H1 (cell line): Measurements from ENCODE around the gene TSPAN5. TPM values are rescaled to one million over a fixed set of nuclear protein-coding genes. Genes with fewer than 3 reads are reported as not detected.

Source experiments
- CTCF ChIA-PET: fragments of 300-600 bp; sonication (Branson Sonifier 250); formaldehyde crosslinking; loops from one replicate; lab custom pipeline; 2021; ENCODE audit not compliant: partially characterized antibody; lab: Charles Lee
- POLR2A ChIA-PET: fragments of 300-600 bp; sonication (Branson Sonifier 250); formaldehyde crosslinking; loops from one replicate; lab custom pipeline; 2021; ENCODE audit warnings: inconsistent platforms; ENCODE audit not compliant: partially characterized antibody; lab: Charles Lee
- DNase-seq, 2 experiments: peaks; one replicate each; pipeline versions ENCODE4 v3.0.0 to v3.0.0-alpha.2; 2010 to 2022; ENCODE audit warnings: low spot score in 2 of 2, low read depth in 1 of 2, mixed read lengths in 1 of 2
- FAIRE-seq: peaks from 2 replicates; lab custom pipeline; 2011; peaks lifted over from hg19 to GRCh38; lab: Jason Lieb, UNC
- H2AFZ ChIP-seq: 2 replicates; pipeline ENCODE4 v1.8.1; 2012; ENCODE audit warnings: low read length, inconsistent platforms
- H2AK5ac ChIP-seq: 2 replicates; pipeline ENCODE4 v1.6.1; 2013; ENCODE audit warnings: low read depth, low read length
- H2BK120ac ChIP-seq: replicated peaks from 2 replicates; pipeline ENCODE3; 2013; ENCODE audit warnings: low read depth, low read length, inconsistent platforms
- H2BK12ac ChIP-seq: 2 replicates; pipeline ENCODE4 v1.6.1; 2013; ENCODE audit warnings: low read depth, low read length
- H2BK15ac ChIP-seq: 2 replicates; pipeline ENCODE4 v1.6.1; 2013; ENCODE audit warnings: low read length
- H2BK20ac ChIP-seq: 2 replicates; pipeline ENCODE4 v1.6.1; 2013; ENCODE audit warnings: low read length
- H2BK5ac ChIP-seq: 2 replicates; pipeline ENCODE4 v1.6.1; 2013; ENCODE audit warnings: low read depth, low read length
- H3K14ac ChIP-seq: 2 replicates; pipeline ENCODE4 v1.6.1; 2013; ENCODE audit warnings: inconsistent platforms; ENCODE audit not compliant: insufficient read length
- H3K18ac ChIP-seq: 2 replicates; pipeline ENCODE4 v1.6.1; 2013; ENCODE audit warnings: low read length; ENCODE audit errors: extremely low read depth
- H3K23ac ChIP-seq: 2 replicates; pipeline ENCODE4 v1.6.1; 2013; ENCODE audit warnings: inconsistent platforms; ENCODE audit not compliant: insufficient read length
- H3K23me2 ChIP-seq: 2 replicates; pipeline ENCODE4 v1.6.1; 2013; ENCODE audit warnings: low read depth, low read length
- H3K27ac ChIP-seq: 2 replicates; pipeline ENCODE4 v1.6.1; 2011; ENCODE audit warnings: low read depth, low read length, inconsistent platforms
- H3K27me3 ChIP-seq, 4 experiments: replicated peaks in 1 of 4; 1 replicate in 1 of 4; 2 replicates in 3 of 4; pipeline versions ENCODE4 v1.6.1 to v1.8.1; 2011 to 2013; ENCODE audit warnings: low read length in 3 of 4, mild to moderate bottlenecking in 3 of 4, inconsistent platforms in 2 of 4, mixed read lengths in 2 of 4, moderate library complexity in 1 of 4; ENCODE audit not compliant: control insufficient read depth in 3 of 4, insufficient read depth in 3 of 4; ENCODE audit errors: extremely low read depth in 1 of 4
- H3K36me3 ChIP-seq, 4 experiments: 2 replicates each; pipeline versions ENCODE4 v1.6.1 to v1.8.1; 2011 to 2013; ENCODE audit warnings: mild to moderate bottlenecking in 4 of 4, low read length in 3 of 4, moderate library complexity in 2 of 4, control low read depth in 1 of 4, inconsistent platforms in 1 of 4; ENCODE audit not compliant: insufficient read depth in 4 of 4, control insufficient read depth in 2 of 4
- H3K4ac ChIP-seq: replicated peaks from 2 replicates; pipeline ENCODE3; 2013; ENCODE audit warnings: low read length, low read depth, mixed read lengths, inconsistent platforms; ENCODE audit not compliant: insufficient read length
- H3K4me1 ChIP-seq, 4 experiments: replicated peaks in 1 of 4; 1 replicate in 1 of 4; 2 replicates in 3 of 4; pipeline versions ENCODE4 v1.6.1 to v1.8.1; 2011 to 2013; ENCODE audit warnings: low read length in 3 of 4, inconsistent platforms in 2 of 4, mixed read lengths in 1 of 4; ENCODE audit not compliant: insufficient read depth in 4 of 4, control insufficient read depth in 3 of 4
- H3K4me2 ChIP-seq, 2 experiments: 2 replicates each; pipeline versions ENCODE4 v1.6.1 to v1.8.1; 2011 to 2013; ENCODE audit warnings: low read depth in 2 of 2, low read length in 2 of 2, control low read depth in 1 of 2, inconsistent platforms in 1 of 2, mild to moderate bottlenecking in 1 of 2; ENCODE audit not compliant: insufficient read depth in 1 of 2
- H3K4me3 ChIP-seq, 4 experiments: fragments of 200-600, 300-600 bp in 1 of 4; sonication (generic), shearing (Covaris generic), sonication (Bioruptor Twin) in 1 of 4; 2 replicates each; pipeline versions ENCODE4 v1.5.1 to v1.8.1; 2011 to 2016; ENCODE audit warnings: low read length in 4 of 4, low read depth in 3 of 4, control low read depth in 2 of 4, inconsistent platforms in 2 of 4, mild to moderate bottlenecking in 2 of 4, mixed read lengths in 1 of 4, moderate library complexity in 1 of 4; ENCODE audit not compliant: insufficient read depth in 2 of 4; ENCODE audit errors: extremely low read depth in 1 of 4
- H3K56ac ChIP-seq: replicated peaks from 2 replicates; pipeline ENCODE3; 2013; ENCODE audit warnings: low read depth, mild to moderate bottlenecking, mixed read lengths, low read length, inconsistent platforms; ENCODE audit not compliant: insufficient read length
- H3K79me1 ChIP-seq: 2 replicates; pipeline ENCODE4 v1.6.1; 2013; ENCODE audit warnings: low read depth, low read length, control low read depth
- H3K79me2 ChIP-seq, 2 experiments: 2 replicates each; pipeline versions ENCODE4 v1.6.1 to v1.8.1; 2012 to 2013; ENCODE audit warnings: low read length in 2 of 2, mild to moderate bottlenecking in 2 of 2, inconsistent platforms in 1 of 2; ENCODE audit not compliant: insufficient read depth in 2 of 2, control insufficient read depth in 1 of 2
- H3K9ac ChIP-seq, 4 experiments: replicated peaks in 1 of 4; 1 replicate in 1 of 4; 2 replicates in 3 of 4; pipeline versions ENCODE4 v1.6.1 to v1.8.1; 2011 to 2013; ENCODE audit warnings: low read depth in 3 of 4, low read length in 3 of 4, control low read depth in 2 of 4, mild to moderate bottlenecking in 2 of 4, moderate library complexity in 2 of 4, inconsistent platforms in 1 of 4; ENCODE audit errors: extremely low read depth in 1 of 4
- H3K9me3 ChIP-seq, 2 experiments: 2 replicates each; pipeline versions ENCODE4 v1.6.1 to v1.8.1; 2012 to 2013; ENCODE audit warnings: mild to moderate bottlenecking in 2 of 2, moderate library complexity in 2 of 2, control low read depth in 1 of 2, inconsistent platforms in 1 of 2, low read depth in 1 of 2, low read length in 1 of 2, mixed read lengths in 1 of 2; ENCODE audit not compliant: insufficient read depth in 2 of 2
- H4K20me1 ChIP-seq, 2 experiments: replicated peaks in 1 of 2; 2 replicates each; pipeline versions ENCODE3 to v1.8.1; 2011 to 2013; ENCODE audit warnings: inconsistent platforms in 2 of 2, low read length in 2 of 2, mild to moderate bottlenecking in 1 of 2; ENCODE audit not compliant: insufficient read depth in 2 of 2, control insufficient read depth in 1 of 2
- H4K5ac ChIP-seq: 2 replicates; pipeline ENCODE4 v1.6.1; 2013; ENCODE audit warnings: low read length, low read depth, mixed read lengths, inconsistent platforms; ENCODE audit not compliant: insufficient read length
- H4K8ac ChIP-seq: 2 replicates; pipeline ENCODE4 v1.8.0; 2013; ENCODE audit warnings: mild to moderate bottlenecking, moderate library complexity, low read length, inconsistent platforms; ENCODE audit not compliant: insufficient read depth; ENCODE audit errors: extremely low read depth
- H4K91ac ChIP-seq: replicated peaks from 2 replicates; pipeline ENCODE3; 2013; ENCODE audit warnings: low read length, mixed read lengths, inconsistent platforms; ENCODE audit not compliant: insufficient read length
- CBX8 ChIP-seq: fragments of 300-800, 300-1000 bp; sonication (generic); IDR thresholded peaks from 2 replicates; pipeline ENCODE4 v1.7.1; 2016; ENCODE audit warnings: low read depth, low read length, borderline replicate concordance
- CEBPB ChIP-seq: IDR thresholded peaks from 2 replicates; pipeline ENCODE4 v1.6.1; 2012; ENCODE audit warnings: low read depth, low read length
- E2F6 ChIP-seq: IDR thresholded peaks from 2 replicates; pipeline ENCODE4 v1.6.1; 2012; ENCODE audit warnings: inconsistent platforms
- EZH2 ChIP-seq: fragments of 200-600 bp; sonication (generic); IDR thresholded peaks from 2 replicates; pipeline ENCODE4 v1.7.1; 2012; ENCODE audit warnings: low read depth, mild to moderate bottlenecking, moderate library complexity, low read length, inconsistent platforms; ENCODE audit not compliant: severe bottlenecking
- FOSL1 ChIP-seq: IDR thresholded peaks from 2 replicates; pipeline ENCODE4 v1.6.1; 2011; ENCODE audit warnings: mild to moderate bottlenecking, low read depth, low read length, moderate library complexity; ENCODE audit not compliant: insufficient read depth
- KDM4A ChIP-seq: IDR thresholded peaks from one replicate; pipeline ENCODE4 v1.7.1; 2012; ENCODE audit warnings: low read depth, mild to moderate bottlenecking, moderate library complexity, low read length, inconsistent platforms; ENCODE audit not compliant: severe bottlenecking
- MAX ChIP-seq: IDR thresholded peaks from 2 replicates; pipeline ENCODE4 v1.6.1; 2012; ENCODE audit warnings: inconsistent platforms
- NANOG ChIP-seq: IDR thresholded peaks from 2 replicates; pipeline ENCODE4 v1.6.1; 2011; ENCODE audit warnings: low read length, low read depth, mild to moderate bottlenecking, inconsistent platforms; ENCODE audit not compliant: insufficient read depth, poor library complexity, severe bottlenecking
- RFX5 ChIP-seq: IDR thresholded peaks from 2 replicates; pipeline ENCODE4 v1.6.1; 2011; ENCODE audit warnings: low read depth, low read length, improper control_type of control experiment, borderline replicate concordance
- SIX5 ChIP-seq: IDR thresholded peaks from 2 replicates; pipeline ENCODE4 v1.6.1; 2011; ENCODE audit warnings: mild to moderate bottlenecking, low read depth, low read length
- SRF ChIP-seq: IDR thresholded peaks from 2 replicates; pipeline ENCODE4 v1.6.1; 2011; ENCODE audit warnings: mild to moderate bottlenecking, low read depth, low read length, moderate library complexity
- SUZ12 ChIP-seq: fragments of 200-600 bp; sonication (generic); IDR thresholded peaks from 2 replicates; pipeline ENCODE4 v1.6.1; 2012; ENCODE audit warnings: mild to moderate bottlenecking, inconsistent platforms, low read length, moderate library complexity, mixed read lengths
- WGBS, 2 experiments: shearing (Covaris generic) in 1 of 2; methylation state at CpG; one replicate each; pipeline versions ENCODE4 v1.1.6 to v1.1.7; 2013 to 2015; ENCODE audit warnings: low lambda C conversion rate in 2 of 2, mixed read lengths in 2 of 2, inconsistent platforms in 1 of 2, low coverage in 1 of 2, missing lambda C conversion rate in 1 of 2; ENCODE audit not compliant: insufficient replicate concordance in 2 of 2, insufficient coverage in 1 of 2, insufficient read length in 1 of 2; ENCODE audit errors: extremely low coverage in 1 of 2, missing lambda C conversion rate in 1 of 2; 5-methylcytosine and 5-hydroxymethylcytosine counted together
- polyA plus RNA-seq, 7 experiments: library from polyadenylated mRNA; depleted of rRNA in 3 of 7; stranded (reverse) in 5 of 7; unstranded in 2 of 7; fragments of >200 nt in 5 of 7; fragments of 200-250 nt in 2 of 7; gene quantifications; 1 replicate in 5 of 7; 2 replicates in 1 of 7; 4 replicates in 1 of 7; pipeline versions ENCODE4 v1.2.1 to v1.2.3, GENCODE V29; 2011 to 2013; ENCODE audit warnings: missing spikeins in 2 of 7, mixed read lengths in 2 of 7
- total RNA-seq: library from RNA; stranded (reverse); fragmentation: NEBNext Ultra II Directional; extraction: Animal tissue kit (Norgen Biotek cat#: 25700); gene quantifications from 2 replicates; pipeline ENCODE4 v1.2.1, GENCODE V29; 2021

The TSPAN5 gene
- total and polyA plus RNA-seq, 2 of the 8 experiments (the other 6 are each of a cell fraction or from before 2014, with no cell fraction given), result 17.6 to 21.2 TPM

- Histone ChIP-seq H3K4me1 (peaks cover 0 to 2% (median 0%) of the 10 kb centered on the region in 4 experiments; a peak in 1 of 7 replicates), H4K91ac (no peak overlapping the region)
These were observed 11.8 kb upstream of the TSPAN5 start for GRCh38 chr4:98670186-98670585.

More at GRCh38 chr4:98670186-98670585, 11.8 kb upstream of the TSPAN5 start:
- Histone ChIP-seq H2BK5ac (no peak overlapping the region), H2BK15ac (0 out of 2 replicates have a peak overlapping the region, but pooled peaks have one; percentile 63), H3K4me3 (no peak overlapping the region), H3K36me3 (no peaks in the 10 kb centered on the region), H3K9me3 (peaks cover 10 to 12% of the 10 kb centered on the region in 2 experiments), H3K79me2 (no peaks in the 10 kb centered on the region), H3K56ac (no peak overlapping the region), H4K5ac (no peak overlapping the region), H2BK12ac (no peak overlapping the region), H3K79me1 (no peaks in the 10 kb centered on the region), H3K23me2 (no peaks in the 10 kb centered on the region), H3K4me2 (no peak overlapping the region), H2BK120ac (no peak overlapping the region), H3K9ac (no peak overlapping the region), H2BK20ac (no peak overlapping the region), H3K14ac (no peak overlapping the region), H4K20me1 (no peaks in the 10 kb centered on the region), H3K27me3 (no peaks in the 10 kb centered on the region; a peak in 1 of 7 replicates), H3K4ac (no peak overlapping the region), H3K27ac (no peak overlapping the region), H3K18ac (no peak overlapping the region), H3K23ac (no peak overlapping the region), H2AK5ac (no peak overlapping the region), H2AFZ (no peak overlapping the region), H4K8ac (0 out of 2 replicates have a peak overlapping the region, but pooled peaks have one; percentile 7)
- ChIA-PET CTCF (interaction anchor here (1.0 kb wide), 1 partner anchor 11 kb away, joined by 4 read pairs; no protein-coding TSS in a partner anchor), POLR2A (interaction anchor here (0.6 kb wide), 1 partner anchor 127 kb away, joined by 3 read pairs; no protein-coding TSS in a partner anchor)
- DNase-seq (no peak), FAIRE-seq (no peak)
- 89% methylated on average over 5 of the region's 5 CpGs; no CpG with 5 or more reads in 1 of the 2 experiments for WGBS, 2 experiments
- no peak for TF ChIP-seq SUZ12
- TF ChIP-seq CEBPB, result no peak
- no peak for TF ChIP-seq FOSL1
- no peak for TF ChIP-seq CBX8
- TF ChIP-seq RFX5, result no peak
- TF ChIP-seq MAX, result no peak
- no peak for TF ChIP-seq NANOG
- TF ChIP-seq E2F6, result no peak
- TF ChIP-seq SRF, result no peak
- no peak for TF ChIP-seq SIX5
- no peak for TF ChIP-seq EZH2
- TF ChIP-seq KDM4A, result no peak
